GM23338 (cell line): ENCODE results near the gene NAA30.

Experiments
- CTCF ChIP-seq, 2 experiments: fragments of 200-600 bp in 1 of 2; sonication (generic) in 1 of 2; conservative IDR thresholded peaks; 2 replicates each; pipeline versions ENCODE4 v1.5.1 to v1.6.1; 2016 to 2017; ENCODE audit warnings: antibody characterized with exemption in 2 of 2, low read depth in 2 of 2, mild to moderate bottlenecking in 2 of 2, moderate library complexity in 1 of 2
- POLR2AphosphoS5 ChIP-seq: IDR thresholded peaks from 2 replicates; pipeline ENCODE4 v1.6.1; 2016; ENCODE audit warnings: antibody characterized with exemption, low read depth

- no peak for TF ChIP-seq CTCF (conservative IDR thresholded peaks at IDR 0.05; ENCODE audit: low read depth in 2 of 2)
- no peak for TF ChIP-seq POLR2AphosphoS5
These were observed 11.1 kb downstream of the NAA30 start for GRCh38 chr14:57401501-57401900.
